ENCODE results near the gene TEX35. TPM values are rescaled to one million over a fixed set of nuclear protein-coding genes. Genes with fewer than 3 reads are reported as not detected.

The TEX35 gene
- total RNA-seq, 3 donors from 2014 or later (not counting 1 experiment from before 2014, with no cell fraction given), result not detected

DNA sequence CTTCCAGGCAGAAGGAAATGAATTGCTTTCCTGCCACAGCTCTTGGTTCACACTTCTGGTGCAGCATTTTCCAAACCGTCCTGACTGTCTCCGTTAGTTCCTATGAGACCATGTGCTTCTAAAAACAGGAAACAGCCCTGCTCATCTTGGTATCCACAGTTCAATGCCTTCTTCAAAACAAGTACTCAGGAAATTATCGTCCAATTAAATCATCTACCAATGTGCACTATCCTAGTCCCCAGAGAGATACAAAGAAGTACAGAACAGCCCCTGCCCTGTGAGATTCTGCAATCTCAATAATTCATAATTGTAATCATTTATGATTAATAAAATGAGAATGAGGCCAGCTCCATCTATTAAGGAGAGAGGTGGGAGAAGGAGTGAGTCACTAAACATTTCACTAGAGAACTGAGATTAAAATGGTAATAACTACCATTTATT, 27.3 kb upstream of the TEX35 start:
- intact Hi-C loops (cut with micrococcal nuclease), result no loop called here
- no peak overlapping the region for H3K27ac ChIP-seq (ENCODE audit: low read length)

DNA sequence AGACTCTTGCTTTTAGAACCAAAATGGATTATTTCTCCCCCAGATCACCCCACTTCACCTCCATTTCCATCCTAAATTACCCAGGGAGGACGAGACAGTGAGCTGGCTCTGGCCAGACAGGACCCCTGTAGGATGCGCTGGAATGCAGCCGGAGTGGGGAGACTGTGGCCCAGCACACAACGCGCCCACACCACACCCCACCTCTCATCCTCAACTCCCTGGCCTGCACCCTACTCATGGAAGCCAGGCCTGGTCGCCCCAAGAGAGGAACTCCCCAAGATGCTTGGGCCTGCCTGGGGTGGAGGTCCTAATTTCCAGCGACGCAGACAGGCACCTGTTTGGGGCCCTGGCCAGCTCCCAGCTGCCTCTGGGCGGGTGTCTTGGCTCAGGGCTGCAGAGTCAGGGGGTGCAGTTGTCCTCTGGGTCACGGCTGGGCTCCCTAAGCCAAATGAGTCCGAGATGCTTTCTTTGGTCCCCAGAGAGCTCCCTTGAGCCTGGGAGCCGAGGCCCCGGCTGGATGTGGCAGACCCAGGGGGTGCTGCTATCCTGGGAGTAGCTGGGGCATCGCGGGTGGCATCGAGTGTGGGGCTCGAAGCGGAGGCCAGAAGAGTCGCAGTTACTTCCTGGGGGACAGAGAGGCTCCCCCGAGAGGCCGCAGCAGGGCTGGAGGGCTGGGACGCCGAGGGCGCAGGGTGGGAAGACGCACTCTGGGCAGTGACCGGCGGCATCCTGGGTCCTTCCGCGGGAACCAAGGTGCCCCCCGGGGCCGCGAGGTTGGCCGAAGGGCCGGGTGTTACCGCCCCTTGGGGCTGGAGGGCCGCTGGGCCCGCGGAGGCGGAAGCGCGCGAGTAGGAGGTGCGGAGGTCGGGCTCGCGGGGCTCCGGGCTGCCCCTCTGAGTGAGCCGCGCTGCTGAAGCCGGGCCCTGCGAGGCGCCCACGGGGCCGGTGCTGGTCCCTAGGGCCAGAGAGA, 26.5 kb upstream of the TEX35 start:
- H3K36me3 ChIP-seq (ENCODE audit: control insufficient read depth, insufficient read depth, low read length), result no peaks in the 10 kb centered on the region
- H3K27me3 ChIP-seq (ENCODE audit: control insufficient read depth, insufficient read depth, low read length), result peaks cover 4% of the 10 kb centered on the region
- H3K9me3 Mint-ChIP-seq, result no peaks in the 10 kb centered on the region
- H3K4me3 Mint-ChIP-seq, result peak overlapping the region; percentile 25
- intact Hi-C loops (cut with micrococcal nuclease), result no loop called here
- peaks cover 13% of the 10 kb centered on the region for H3K4me1 ChIP-seq (ENCODE audit: control insufficient read depth, insufficient read depth, low read length)
- peaks cover 0 to 4% of the 10 kb centered on the region in 2 donors for H3K4me1 Mint-ChIP-seq
- no peak for DNase-seq
- TF ChIP-seq, protein P1, sequence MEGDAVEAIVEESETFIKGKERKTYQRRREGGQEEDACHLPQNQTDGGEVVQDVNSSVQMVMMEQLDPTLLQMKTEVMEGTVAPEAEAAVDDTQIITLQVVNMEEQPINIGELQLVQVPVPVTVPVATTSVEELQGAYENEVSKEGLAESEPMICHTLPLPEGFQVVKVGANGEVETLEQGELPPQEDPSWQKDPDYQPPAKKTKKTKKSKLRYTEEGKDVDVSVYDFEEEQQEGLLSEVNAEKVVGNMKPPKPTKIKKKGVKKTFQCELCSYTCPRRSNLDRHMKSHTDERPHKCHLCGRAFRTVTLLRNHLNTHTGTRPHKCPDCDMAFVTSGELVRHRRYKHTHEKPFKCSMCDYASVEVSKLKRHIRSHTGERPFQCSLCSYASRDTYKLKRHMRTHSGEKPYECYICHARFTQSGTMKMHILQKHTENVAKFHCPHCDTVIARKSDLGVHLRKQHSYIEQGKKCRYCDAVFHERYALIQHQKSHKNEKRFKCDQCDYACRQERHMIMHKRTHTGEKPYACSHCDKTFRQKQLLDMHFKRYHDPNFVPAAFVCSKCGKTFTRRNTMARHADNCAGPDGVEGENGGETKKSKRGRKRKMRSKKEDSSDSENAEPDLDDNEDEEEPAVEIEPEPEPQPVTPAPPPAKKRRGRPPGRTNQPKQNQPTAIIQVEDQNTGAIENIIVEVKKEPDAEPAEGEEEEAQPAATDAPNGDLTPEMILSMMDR (IDR thresholded peaks at IDR 0.05), result no peak
- peak overlapping the region; percentile 42 for H3K27ac ChIP-seq (ENCODE audit: low read length)
- H3K4me3 ChIP-seq (ENCODE audit: low read length), result peak overlapping the region; percentile 6
- 42% methylated on average over 54 of the region's 54 CpGs for WGBS (ENCODE audit: insufficient coverage)
- no peak overlapping the region for H3K27ac Mint-ChIP-seq
- H3K9me3 ChIP-seq (ENCODE audit: control insufficient read depth, insufficient read depth, low read length), result no peaks in the 10 kb centered on the region
- H3K27me3 Mint-ChIP-seq (ENCODE audit: low read depth in 2 of 2), result peaks cover 8% of the 10 kb centered on the region in 2 donors
- peak in 1 of 3 donors; percentile 62 for ATAC-seq
- no peaks in the 10 kb centered on the region for H3K36me3 Mint-ChIP-seq

More for the DNA sequence above, 27.3 kb upstream of the TEX35 start:
- no peak for ATAC-seq
- Mint-ChIP-seq H3K4me1 (peaks cover 0 to 4% of the 10 kb centered on the region in 2 donors), H3K36me3 (no peaks in the 10 kb centered on the region), H3K27ac (no peak overlapping the region), H3K9me3 (no peaks in the 10 kb centered on the region), H3K4me3 (no peak overlapping the region), H3K27me3 (ENCODE audit: low read depth in 2 of 2) (peaks cover 8% of the 10 kb centered on the region in 2 donors)
- 37% methylated on average over 3 of the region's 3 CpGs for WGBS (ENCODE audit: insufficient coverage)
- Histone ChIP-seq H3K27me3 (ENCODE audit: control insufficient read depth, insufficient read depth, low read length) (peaks cover 4% of the 10 kb centered on the region), H3K9me3 (ENCODE audit: control insufficient read depth, insufficient read depth, low read length) (no peaks in the 10 kb centered on the region), H3K4me3 (ENCODE audit: low read length) (no peak overlapping the region), H3K36me3 (ENCODE audit: control insufficient read depth, insufficient read depth, low read length) (no peaks in the 10 kb centered on the region), H3K4me1 (ENCODE audit: control insufficient read depth, insufficient read depth, low read length) (peaks cover 13% of the 10 kb centered on the region)
- no peak for DNase-seq
- TF ChIP-seq, protein P1 (IDR thresholded peaks at IDR 0.05), result no peak

DNA sequence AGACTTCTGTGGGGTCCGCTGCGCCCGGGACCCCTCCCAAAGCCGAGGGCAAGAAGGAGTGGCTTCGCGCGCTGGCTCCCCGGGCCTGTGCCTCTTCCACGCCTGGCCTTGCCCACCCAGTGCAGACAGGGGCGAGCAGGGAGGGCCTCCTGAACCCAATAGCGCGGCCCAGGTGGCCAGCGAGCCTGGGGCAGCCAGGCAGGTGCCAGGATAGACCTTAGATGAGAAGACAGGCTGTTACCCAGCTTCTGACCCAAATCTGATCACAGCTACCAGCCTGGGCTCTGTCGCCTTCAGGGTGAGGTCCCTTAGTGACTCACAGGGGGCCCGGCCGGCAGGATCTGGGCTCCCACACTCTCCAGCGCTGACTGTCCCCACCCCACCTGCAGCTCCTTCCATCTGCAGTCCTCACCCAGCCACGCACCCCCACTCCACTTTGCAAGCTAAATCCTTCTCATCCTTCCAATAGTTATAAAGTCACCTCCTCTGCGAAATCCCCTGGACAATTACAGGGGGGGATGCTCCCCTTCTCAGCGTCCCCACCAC, 25.8 kb upstream of the TEX35 start:
- H3K4me1 Mint-ChIP-seq, result peaks cover 0 to 4% of the 10 kb centered on the region in 2 donors
- Histone ChIP-seq H3K36me3 (ENCODE audit: control insufficient read depth, insufficient read depth, low read length) (no peaks in the 10 kb centered on the region), H3K9me3 (ENCODE audit: control insufficient read depth, insufficient read depth, low read length) (no peaks in the 10 kb centered on the region), H3K27me3 (ENCODE audit: control insufficient read depth, insufficient read depth, low read length) (peaks cover 4% of the 10 kb centered on the region), H3K4me3 (ENCODE audit: low read length) (no peak overlapping the region), H3K27ac (ENCODE audit: low read length) (peak overlapping the region; percentile 42), H3K4me1 (ENCODE audit: control insufficient read depth, insufficient read depth, low read length) (peaks cover 13% of the 10 kb centered on the region)
- H3K4me3 Mint-ChIP-seq, result peak overlapping the region; percentile 32
- no peaks in the 10 kb centered on the region for H3K9me3 Mint-ChIP-seq
- no peaks in the 10 kb centered on the region for H3K36me3 Mint-ChIP-seq
- 63% methylated on average over 20 of the region's 20 CpGs for WGBS (ENCODE audit: insufficient coverage)
- DNase-seq (no peak), ATAC-seq (peak in 1 of 3 donors; percentile 21)
- peaks cover 8% of the 10 kb centered on the region in 2 donors for H3K27me3 Mint-ChIP-seq (ENCODE audit: low read depth in 2 of 2)
- intact Hi-C loops (cut with micrococcal nuclease), result no loop called here
- no peak overlapping the region for H3K27ac Mint-ChIP-seq
- TF ChIP-seq, protein P1 (IDR thresholded peaks at IDR 0.05), result no peak
